Fibroblast of the conjunctiva (primary cell): ENCODE data around the gene ADAM22.
"Not testable (repeated sequence)": the region's sequence is repeated elsewhere in the genome, so short reads cannot be mapped to it uniquely, and the experiment has no call there.

Source experiments
- DNase-seq: peaks from one replicate; pipeline ENCODE4 v3.0.0-alpha.2; 2010; ENCODE audit warnings: low read depth

Gene ADAM22

DNA sequence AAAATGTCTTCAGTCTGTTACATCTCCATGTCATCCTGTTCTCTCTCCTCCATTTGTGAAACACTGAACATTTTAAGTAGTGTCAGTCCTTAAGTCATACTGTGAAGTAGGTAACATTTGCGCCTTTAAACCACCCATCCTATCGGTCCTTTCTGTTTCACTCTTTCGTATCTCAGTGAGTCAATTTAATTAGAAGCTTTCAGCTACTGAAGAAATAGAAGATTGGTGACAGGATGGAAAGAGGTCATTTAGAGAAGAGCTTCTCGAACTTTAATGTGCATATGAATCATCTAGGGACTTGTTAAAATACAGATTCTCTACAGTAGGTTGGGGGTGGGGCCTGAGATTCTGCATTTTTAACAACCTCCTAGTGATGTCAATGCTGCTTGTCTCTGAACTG is 172.4 kb downstream of the ADAM22 start:
- DNase-seq: no peak

- DNase-seq: no peak
These were observed 175.6 kb downstream of the ADAM22 start for GRCh38 chr7:88109612-88110011.

DNA sequence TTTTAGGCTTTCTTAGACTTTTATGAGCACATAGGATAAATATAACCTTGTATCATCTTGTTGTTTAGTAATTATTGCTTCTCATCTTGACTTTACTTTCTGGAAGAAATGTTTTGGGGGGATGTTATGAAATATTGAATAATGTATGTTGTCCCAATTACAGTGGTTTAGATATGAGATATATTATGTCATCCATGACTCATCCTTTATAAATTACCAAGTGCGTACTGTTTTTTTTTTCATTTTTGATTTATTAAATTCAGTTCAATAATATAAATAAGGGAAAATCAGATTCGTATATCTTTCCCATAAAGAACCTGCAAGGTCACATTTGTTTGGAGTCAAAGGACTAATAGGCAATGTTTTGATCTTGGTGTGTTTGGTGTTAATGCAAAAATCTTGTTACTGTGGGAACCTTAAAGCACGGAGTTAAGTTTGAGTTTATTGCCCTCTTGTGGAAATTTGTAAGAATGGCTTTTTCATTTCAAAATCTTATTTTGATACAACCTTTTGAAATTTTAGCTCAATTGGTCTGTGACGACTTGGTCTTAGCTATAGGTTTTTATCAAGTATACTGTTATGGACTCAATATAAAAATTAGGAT is 177.2 kb downstream of the ADAM22 start:
- peak; percentile 41 for DNase-seq

GRCh38 chr7:88111954-88112471 is 178.0 kb downstream of the ADAM22 start:
- DNase-seq: no peak

GRCh38 chr7:88115258-88115796 is 181.3 kb downstream of the ADAM22 start:
- DNase-seq: no peak

DNA sequence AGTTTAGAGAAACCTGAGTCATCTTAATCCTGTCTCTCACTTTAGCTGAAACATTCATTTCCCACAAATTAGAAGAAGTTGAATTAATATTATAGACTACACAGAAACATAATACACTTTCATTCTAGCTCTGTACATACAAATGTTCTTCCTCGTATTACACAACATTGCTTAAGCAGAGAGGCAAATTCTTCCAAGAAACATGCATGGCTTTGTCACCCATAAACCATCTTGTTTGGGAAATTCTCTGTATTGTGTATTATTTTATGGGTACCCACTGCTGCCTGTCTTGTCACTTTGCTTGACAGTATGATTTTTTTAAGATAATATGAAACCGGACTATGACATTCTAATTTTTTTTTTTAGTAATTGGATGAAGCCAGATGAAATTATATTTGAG is 181.8 kb downstream of the ADAM22 start:
- DNase-seq: no peak

DNA sequence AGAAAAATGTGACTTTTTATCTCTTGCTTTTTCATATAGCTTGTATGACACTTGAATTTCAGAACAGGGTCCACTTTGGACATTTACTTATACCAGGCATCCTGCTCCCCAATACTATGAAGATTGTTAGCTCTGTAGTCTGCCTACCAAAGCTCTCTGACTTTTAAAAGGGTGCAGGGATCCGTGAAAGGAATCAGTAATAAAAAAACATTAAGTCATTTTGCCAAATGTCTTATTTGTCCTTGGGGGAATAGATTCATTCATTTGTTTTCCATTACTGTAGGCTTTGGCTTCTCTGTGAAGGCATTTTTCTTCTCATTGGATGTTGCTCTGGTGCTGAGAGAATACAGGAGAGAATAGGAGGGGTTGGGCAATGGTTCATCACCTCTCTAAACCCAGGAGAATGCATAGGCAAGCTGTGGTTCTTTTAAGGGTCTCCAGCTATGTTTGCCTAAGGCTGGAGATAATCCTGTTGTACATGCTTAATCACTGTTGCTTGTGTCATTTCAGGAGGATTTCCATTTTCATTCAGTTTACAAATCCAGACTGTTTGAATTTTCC is 182.3 kb downstream of the ADAM22 start:
- no peak for DNase-seq

- DNase-seq: no peak
These were observed 183.3 kb downstream of the ADAM22 start for GRCh38 chr7:88117325-88117724.

DNA sequence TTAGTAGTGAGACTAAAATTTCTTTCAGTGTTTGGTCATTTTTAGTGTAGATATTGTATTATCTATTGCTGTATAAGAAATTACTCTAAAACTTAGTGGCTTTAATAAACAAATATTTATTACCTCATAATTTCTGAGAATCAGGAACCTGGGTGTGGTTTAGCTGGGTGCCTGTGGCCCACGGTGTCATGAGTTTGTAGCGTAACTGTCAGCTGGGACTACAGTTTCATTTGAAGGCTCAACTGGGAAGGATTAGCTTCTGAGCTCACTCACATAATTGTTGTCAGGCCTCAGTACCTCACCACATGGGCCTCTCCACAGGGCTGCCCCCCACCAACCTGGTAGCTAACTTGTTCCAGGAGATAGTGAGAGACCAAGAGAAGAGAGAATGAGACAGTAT is 187.3 kb downstream of the ADAM22 start:
- DNase-seq: no peak

DNA sequence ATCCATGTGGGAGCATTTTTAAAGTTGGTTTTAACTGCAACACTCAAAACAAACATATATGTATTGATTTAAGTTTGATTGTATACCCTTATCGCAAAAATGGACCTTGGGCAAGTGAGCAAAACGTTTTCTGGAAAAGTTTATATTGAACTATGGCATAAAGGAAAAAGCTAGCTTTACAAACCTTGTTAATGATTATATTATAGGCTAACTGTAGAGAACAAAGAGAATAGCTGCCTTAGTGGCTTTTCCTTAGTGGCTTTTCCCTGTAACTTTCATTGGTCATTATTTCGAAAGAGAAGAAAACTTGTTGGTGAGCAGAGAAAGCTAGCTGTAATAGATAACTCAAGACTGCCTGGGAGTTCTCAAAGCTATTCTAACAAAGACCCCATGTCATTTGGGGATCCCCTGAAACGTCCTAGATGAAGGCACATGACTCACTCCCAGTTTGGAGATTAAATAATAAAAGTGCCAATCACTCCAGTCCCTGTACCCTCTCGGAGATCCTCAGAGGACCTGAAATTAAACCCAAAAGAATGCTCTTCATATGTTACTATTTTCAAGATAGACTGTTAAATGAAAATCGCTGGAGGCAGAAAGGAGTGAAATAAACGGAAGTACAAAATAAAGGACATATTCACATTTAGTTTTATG is 193.7 kb downstream of the ADAM22 start:
- DNase-seq: no peak

GRCh38 chr7:88132725-88133124 is 198.7 kb downstream of the ADAM22 start:
- no peak for DNase-seq

- DNase-seq: no peak
These were observed 206.9 kb downstream of the ADAM22 start for GRCh38 chr7:88140947-88141346.

DNA sequence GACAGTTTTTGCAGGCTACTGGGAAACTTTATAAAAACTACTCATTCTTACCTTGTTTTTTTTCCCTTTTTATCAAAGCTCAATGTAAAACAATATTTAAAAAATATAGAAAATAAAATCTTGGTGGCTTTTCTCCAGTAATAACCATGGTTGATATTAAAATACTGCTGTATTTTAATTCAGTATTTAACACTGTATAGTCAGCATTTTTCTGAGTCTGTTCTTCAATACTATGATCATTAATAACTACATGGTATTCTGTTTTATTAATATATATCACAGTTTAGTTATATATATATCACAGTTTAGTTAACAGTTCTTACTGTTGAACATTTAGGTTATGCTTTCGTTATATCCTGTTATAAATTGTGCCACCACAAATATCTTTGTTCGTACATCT is 207.4 kb downstream of the ADAM22 start:
- no peak for DNase-seq

GRCh38 chr7:88141953-88142352 is 207.9 kb downstream of the ADAM22 start:
- DNase-seq: no peak

DNA sequence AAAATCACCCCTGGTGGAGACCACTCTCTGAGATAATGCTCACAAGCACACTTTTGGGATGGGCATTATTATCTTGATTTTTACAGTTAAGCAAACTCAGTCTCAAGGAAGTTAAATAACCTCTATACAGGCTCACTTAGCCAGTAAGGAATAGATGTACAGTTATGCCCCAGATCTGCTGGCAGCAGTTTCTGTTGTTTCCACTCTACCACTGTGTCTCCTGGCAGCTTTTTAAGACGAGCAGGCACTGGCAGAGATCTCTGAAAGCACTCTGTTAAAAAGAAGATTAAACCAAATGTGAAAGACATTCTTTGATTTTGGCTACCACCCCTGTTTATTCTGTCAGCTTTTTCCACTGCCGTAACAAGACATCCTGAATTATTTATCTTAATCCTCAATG is 212.6 kb downstream of the ADAM22 start:
- DNase-seq: no peak

DNA sequence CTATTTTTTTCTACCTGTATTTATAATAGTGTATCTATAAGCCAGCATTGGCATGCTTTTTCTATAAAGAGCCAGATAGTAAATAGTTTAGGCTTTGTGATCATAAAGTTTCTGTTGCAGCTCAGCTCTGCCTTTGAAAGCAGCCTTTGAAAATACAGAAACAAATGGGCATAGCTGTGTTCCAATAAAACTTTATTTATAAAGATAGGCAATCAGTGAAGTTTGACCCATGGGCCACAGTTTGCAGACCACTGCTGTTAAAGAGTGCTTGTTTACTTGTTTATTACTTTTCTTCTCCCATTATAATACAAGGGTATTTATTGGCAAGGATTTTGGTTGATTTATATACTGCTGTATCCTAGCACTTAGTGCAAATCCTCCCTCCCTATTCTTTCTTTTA is 213.3 kb downstream of the ADAM22 start:
- no peak for DNase-seq

- DNase-seq: no peak
These were observed 213.9 kb downstream of the ADAM22 start for GRCh38 chr7:88147949-88148348.

- DNase-seq: no peak
These were observed 216.0 kb downstream of the ADAM22 start for GRCh38 chr7:88150033-88150432.

DNA sequence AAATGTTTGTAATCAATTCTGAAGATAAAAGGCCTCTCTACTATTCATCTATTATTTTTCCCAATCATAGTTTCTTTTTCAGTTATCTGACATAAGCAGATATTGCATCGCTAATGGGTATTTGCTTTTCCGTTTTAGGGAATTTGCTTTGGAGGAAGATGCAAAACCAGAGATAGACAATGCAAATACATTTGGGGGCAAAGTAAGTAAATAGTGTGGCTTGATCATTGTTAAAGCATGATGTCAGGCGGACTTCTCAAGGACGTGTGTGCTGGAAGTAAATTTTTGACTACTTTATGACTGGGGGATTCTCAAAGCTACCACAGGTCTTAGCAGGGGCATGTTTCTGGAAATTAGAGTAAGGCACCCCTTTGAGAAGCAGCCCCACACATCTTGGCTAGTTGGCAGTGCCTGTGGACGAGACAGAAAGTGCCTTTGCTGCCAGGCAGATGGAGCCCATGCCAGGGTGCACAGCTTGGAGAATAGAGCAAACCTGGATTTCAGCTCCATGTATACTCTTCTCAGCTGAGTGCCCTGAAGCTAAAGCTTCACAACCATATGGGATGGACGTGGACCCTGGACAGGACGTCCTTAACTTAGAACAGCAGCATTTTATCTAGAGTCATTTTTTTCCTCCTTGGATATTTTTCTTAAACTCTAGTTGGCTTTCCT is 217.2 kb downstream of the ADAM22 start:
- no peak for DNase-seq

- no peak for DNase-seq
These were observed 219.3 kb downstream of the ADAM22 start for GRCh38 chr7:88153378-88153777.

GRCh38 chr7:88155756-88156155 is 221.7 kb downstream of the ADAM22 start:
- no peak for DNase-seq

DNA sequence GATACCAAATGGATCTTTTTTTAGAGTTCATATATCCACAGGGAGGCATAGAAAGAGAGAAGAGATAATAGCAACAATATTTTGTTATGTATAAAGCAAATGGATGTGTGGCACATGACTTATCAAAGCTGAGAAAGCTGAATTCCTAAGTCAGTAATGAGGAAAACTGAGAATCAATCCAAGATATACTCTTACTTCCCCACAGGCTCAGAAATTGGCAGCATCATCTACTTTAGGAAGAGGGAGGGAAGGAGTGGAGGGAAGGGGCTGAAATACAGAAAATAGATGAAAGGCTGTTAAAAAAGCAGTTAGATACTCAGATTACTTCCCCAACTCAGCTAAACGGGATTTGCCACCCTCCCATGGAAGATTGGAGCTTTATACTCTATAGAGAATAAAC is 222.3 kb downstream of the ADAM22 start:
- DNase-seq: no peak

DNA sequence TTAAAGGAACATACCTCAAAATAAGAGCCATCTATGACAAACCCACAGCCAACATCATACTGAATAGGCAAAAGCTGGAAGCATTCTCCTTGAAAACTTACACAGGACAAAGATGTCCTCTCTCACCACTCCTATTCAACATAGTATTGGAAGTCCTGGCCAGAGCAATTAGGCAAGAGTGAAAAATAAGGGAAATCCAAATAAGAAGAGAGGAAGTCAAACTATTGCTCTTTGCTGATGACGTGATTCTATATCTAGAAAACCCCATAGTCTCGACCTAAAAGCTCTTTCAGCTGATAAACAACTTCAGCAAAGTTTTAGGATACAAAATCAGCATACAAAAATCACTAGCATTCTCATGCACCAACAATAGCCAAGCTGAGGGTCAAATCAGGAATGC is 225.7 kb downstream of the ADAM22 start:
- not testable (repeated sequence) for DNase-seq
